GM18909 (cell line): ENCODE data around the gene FSD1.
"Not testable (repeated sequence)": the region's sequence is repeated elsewhere in the genome, so short reads cannot be mapped to it uniquely, and the experiment has no call there.

Experiments
- ATAC-seq: cut with Tn5 transposase; IDR thresholded peaks from one replicate; pipeline ENCODE4 v1.9.1; 2021; ENCODE audit warnings: mild to moderate bottlenecking; ENCODE audit not compliant: unreplicated experiment, poor library complexity

Gene FSD1

GRCh38 chr19:4304538-4305256 is at the start of gene FSD1:
FSD1 (plus strand) TSS chr19:4304598; CDS start chr19:4304747, 149 bp downstream.
- no peak for ATAC-seq

- ATAC-seq: no peak
Observed at GRCh38 chr19:4256563-4256962, 47.8 kb upstream of the FSD1 start.

GRCh38 chr19:4257025-4257424 is 47.4 kb upstream of the FSD1 start:
- ATAC-seq: no peak

- no peak for ATAC-seq
Observed at GRCh38 chr19:4258181-4258580, 46.2 kb upstream of the FSD1 start.

- ATAC-seq: no peak
Observed at GRCh38 chr19:4260613-4261191, 43.7 kb upstream of the FSD1 start.

- ATAC-seq: no peak
Observed at GRCh38 chr19:4264812-4265211, 39.6 kb upstream of the FSD1 start.

- ATAC-seq: no peak
Observed at GRCh38 chr19:4266253-4267000, 38.0 kb upstream of the FSD1 start.

- no peak for ATAC-seq
Observed at GRCh38 chr19:4267101-4267900, 37.1 kb upstream of the FSD1 start.

GRCh38 chr19:4267901-4268815 is 36.2 kb upstream of the FSD1 start:
- ATAC-seq: no peak

GRCh38 chr19:4268816-4269430 is 35.5 kb upstream of the FSD1 start:
- ATAC-seq: no peak

GRCh38 chr19:4272894-4273293 is 31.5 kb upstream of the FSD1 start:
- ATAC-seq: no peak

GRCh38 chr19:4274321-4274686 is 30.1 kb upstream of the FSD1 start:
- ATAC-seq: not testable (repeated sequence)

GRCh38 chr19:4277191-4277696 is 27.2 kb upstream of the FSD1 start:
- ATAC-seq: no peak

- ATAC-seq: no peak
Observed at GRCh38 chr19:4278010-4278409, 26.4 kb upstream of the FSD1 start.

GRCh38 chr19:4278419-4279266 is 25.8 kb upstream of the FSD1 start, which contains the start of gene SHD:
SHD (plus strand) TSS chr19:4279266; CDS start chr19:4280064, 798 bp downstream.
- no peak for ATAC-seq

- ATAC-seq: no peak
Observed at GRCh38 chr19:4279267-4279529, 25.2 kb upstream of the FSD1 start.

GRCh38 chr19:4279530-4280422 is 24.6 kb upstream of the FSD1 start:
- ATAC-seq: no peak
